ENCODE measurements around the gene TM9SF1. TPM values are rescaled to one million over a fixed set of nuclear protein-coding genes. Genes with fewer than 3 reads are reported as not detected.

TM9SF1 gene
- total RNA-seq, 1 donor from 2014 or later = 18.3 TPM

DNA sequence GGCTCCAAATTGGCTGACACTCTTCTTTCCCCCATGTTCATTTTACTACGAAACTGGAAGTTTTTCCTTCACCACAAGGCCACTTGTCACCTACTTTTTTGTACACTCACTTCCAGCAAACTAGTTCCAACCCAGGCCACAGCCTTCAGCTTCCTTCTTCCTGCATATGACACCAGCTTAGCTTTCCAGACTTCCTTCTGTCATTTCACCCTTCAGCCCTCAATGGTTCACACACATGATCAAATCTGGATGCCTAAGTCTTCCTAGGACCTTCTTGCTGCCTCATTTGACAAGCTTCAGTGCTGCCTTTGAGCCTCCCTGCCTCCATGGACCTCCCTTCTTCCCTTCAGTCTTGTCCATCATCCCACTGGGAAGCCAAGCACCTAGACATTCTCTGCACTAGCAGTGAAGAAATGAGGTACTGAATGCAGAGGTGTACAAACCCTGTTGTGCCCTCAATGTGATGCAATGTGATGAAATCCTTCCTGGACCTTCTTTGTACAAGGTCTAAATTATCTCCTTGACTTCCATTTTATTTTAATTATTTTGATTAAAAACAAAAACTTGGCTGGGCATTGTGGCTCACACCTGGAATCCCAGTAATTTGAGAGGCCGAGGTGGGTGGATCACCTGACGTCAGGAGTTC is 27.6 kb downstream of the TM9SF1 start:
- no peak overlapping the region for H3K27ac ChIP-seq (ENCODE audit: low read depth, low read length)
- H3K9ac ChIP-seq (ENCODE audit: low read depth in 1 of 3, low read length in 3 of 3) = no peak overlapping the region
- H3K9me3 ChIP-seq (ENCODE audit: control insufficient read depth in 3 of 3, low read length in 3 of 3) = no peaks in the 10 kb centered on the region
- H3K4me3 ChIP-seq (ENCODE audit: low read length in 3 of 3) = no peak overlapping the region
- peaks cover 39 to 47% (median 45%) of the 10 kb centered on the region in 3 donors for H3K36me3 ChIP-seq (ENCODE audit: control insufficient read depth in 3 of 3, insufficient read depth in 3 of 3, low read length in 3 of 3)
- peaks cover 0 to 22% (median 19%) of the 10 kb centered on the region in 3 donors for H3K27me3 ChIP-seq (ENCODE audit: control insufficient read depth in 3 of 3, insufficient read depth in 3 of 3, low read length in 3 of 3)
- peaks cover 13 to 17% (median 15%) of the 10 kb centered on the region in 3 donors for H3K4me1 ChIP-seq (ENCODE audit: control insufficient read depth in 3 of 3, insufficient read depth in 3 of 3, low read length in 3 of 3)

DNA sequence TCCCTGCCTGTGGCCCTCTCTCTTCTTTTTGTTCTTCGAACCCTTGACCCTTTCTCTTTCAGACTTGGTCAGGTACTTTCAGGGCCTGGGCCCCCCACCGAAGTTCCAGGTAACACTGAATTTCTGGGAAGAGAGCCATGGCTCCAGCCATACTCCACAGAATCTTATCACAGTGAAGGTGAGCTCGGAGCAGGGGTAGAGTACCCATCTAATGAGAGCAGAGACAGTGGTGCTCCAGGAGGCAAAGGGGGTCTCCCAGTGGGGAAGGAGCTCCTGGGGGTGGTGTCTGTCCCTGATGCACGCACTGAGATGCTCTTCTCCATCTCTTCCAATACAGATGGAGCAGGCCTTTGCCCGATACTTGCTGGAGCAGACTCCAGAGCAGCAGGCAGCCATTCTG is 29.5 kb downstream of the TM9SF1 start:
- H3K27me3 ChIP-seq (ENCODE audit: control insufficient read depth in 3 of 3, insufficient read depth in 3 of 3, low read length in 3 of 3) = peaks cover 0 to 7% (median 4%) of the 10 kb centered on the region in 3 donors
- peaks cover 19 to 26% (median 21%) of the 10 kb centered on the region in 3 donors for H3K4me1 ChIP-seq (ENCODE audit: control insufficient read depth in 3 of 3, insufficient read depth in 3 of 3, low read length in 3 of 3)
- H3K4me3 ChIP-seq (ENCODE audit: low read length in 3 of 3) = no peak overlapping the region
- no peak overlapping the region for H3K27ac ChIP-seq (ENCODE audit: low read depth, low read length)
- H3K36me3 ChIP-seq (ENCODE audit: control insufficient read depth in 3 of 3, insufficient read depth in 3 of 3, low read length in 3 of 3) = peaks cover 39 to 47% (median 45%) of the 10 kb centered on the region in 3 donors
- H3K9me3 ChIP-seq (ENCODE audit: control insufficient read depth in 3 of 3, low read length in 3 of 3) = no peaks in the 10 kb centered on the region
- H3K9ac ChIP-seq (ENCODE audit: low read depth in 1 of 3, low read length in 3 of 3) = no peak overlapping the region

DNA sequence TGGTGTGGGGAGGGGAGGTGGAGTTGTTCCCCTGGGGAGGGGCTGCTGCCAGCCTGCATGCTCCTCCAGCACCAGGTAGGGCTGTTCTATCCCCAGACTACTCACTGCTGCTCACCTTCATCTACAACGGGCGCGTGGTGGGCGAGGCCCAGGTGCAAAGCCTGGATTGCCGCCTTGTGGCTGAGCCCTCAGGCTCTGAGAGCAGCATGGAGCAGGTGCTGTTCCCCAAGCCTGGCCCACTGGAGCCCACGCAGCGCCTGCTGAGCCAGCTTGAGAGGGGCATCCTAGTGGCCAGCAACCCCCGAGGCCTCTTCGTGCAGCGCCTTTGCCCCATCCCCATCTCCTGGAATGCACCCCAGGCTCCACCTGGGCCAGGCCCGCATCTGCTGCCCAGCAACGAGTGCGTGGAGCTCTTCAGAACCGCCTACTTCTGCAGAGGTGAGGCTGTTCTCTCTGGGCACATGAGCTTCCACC is 30.7 kb downstream of the TM9SF1 start:
- Histone ChIP-seq H3K4me1 (ENCODE audit: control insufficient read depth in 3 of 3, insufficient read depth in 3 of 3, low read length in 3 of 3) (peaks cover 24 to 30% (median 25%) of the 10 kb centered on the region in 3 donors), H3K36me3 (ENCODE audit: control insufficient read depth in 3 of 3, insufficient read depth in 3 of 3, low read length in 3 of 3) (peaks cover 52 to 58% (median 56%) of the 10 kb centered on the region in 3 donors), H3K9ac (ENCODE audit: low read depth in 1 of 3, low read length in 3 of 3) (no peak overlapping the region), H3K4me3 (ENCODE audit: low read length in 3 of 3) (no peak overlapping the region), H3K27ac (ENCODE audit: low read depth, low read length) (no peak overlapping the region), H3K27me3 (ENCODE audit: control insufficient read depth in 3 of 3, insufficient read depth in 3 of 3, low read length in 3 of 3) (no peaks in the 10 kb centered on the region), H3K9me3 (ENCODE audit: control insufficient read depth in 3 of 3, low read length in 3 of 3) (no peaks in the 10 kb centered on the region)

DNA sequence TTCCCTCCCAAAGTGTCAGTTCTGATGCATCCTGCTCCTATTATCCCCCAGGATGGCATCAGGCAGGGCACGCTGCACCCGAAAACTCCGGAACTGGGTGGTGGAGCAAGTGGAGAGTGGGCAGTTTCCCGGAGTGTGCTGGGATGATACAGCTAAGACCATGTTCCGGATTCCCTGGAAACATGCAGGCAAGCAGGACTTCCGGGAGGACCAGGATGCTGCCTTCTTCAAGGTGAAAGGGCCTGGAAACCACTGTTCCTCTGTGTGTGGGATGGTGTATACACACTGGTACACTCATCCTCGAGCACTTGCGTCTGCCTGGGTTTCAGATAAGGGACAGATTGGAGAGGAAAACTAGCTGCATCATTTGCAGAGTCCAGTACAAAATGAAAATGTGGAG is 33.1 kb downstream of the TM9SF1 start:
- peak overlapping the region; percentile 88 for H3K27ac ChIP-seq (ENCODE audit: low read depth, low read length)
- H3K27me3 ChIP-seq (ENCODE audit: control insufficient read depth in 3 of 3, insufficient read depth in 3 of 3, low read length in 3 of 3) = no peaks in the 10 kb centered on the region
- H3K4me3 ChIP-seq (ENCODE audit: low read length in 3 of 3) = peak overlapping the region; percentile 84 to 92 (median 90)
- H3K9ac ChIP-seq (ENCODE audit: low read depth in 1 of 3, low read length in 3 of 3) = peak overlapping the region in 2 of 3 donors; percentile 80 to 93
- peaks cover 24 to 30% (median 25%) of the 10 kb centered on the region in 3 donors for H3K4me1 ChIP-seq (ENCODE audit: control insufficient read depth in 3 of 3, insufficient read depth in 3 of 3, low read length in 3 of 3)
- no peaks in the 10 kb centered on the region for H3K9me3 ChIP-seq (ENCODE audit: control insufficient read depth in 3 of 3, low read length in 3 of 3)
- peaks cover 61 to 67% (median 67%) of the 10 kb centered on the region in 3 donors for H3K36me3 ChIP-seq (ENCODE audit: control insufficient read depth in 3 of 3, insufficient read depth in 3 of 3, low read length in 3 of 3)

DNA sequence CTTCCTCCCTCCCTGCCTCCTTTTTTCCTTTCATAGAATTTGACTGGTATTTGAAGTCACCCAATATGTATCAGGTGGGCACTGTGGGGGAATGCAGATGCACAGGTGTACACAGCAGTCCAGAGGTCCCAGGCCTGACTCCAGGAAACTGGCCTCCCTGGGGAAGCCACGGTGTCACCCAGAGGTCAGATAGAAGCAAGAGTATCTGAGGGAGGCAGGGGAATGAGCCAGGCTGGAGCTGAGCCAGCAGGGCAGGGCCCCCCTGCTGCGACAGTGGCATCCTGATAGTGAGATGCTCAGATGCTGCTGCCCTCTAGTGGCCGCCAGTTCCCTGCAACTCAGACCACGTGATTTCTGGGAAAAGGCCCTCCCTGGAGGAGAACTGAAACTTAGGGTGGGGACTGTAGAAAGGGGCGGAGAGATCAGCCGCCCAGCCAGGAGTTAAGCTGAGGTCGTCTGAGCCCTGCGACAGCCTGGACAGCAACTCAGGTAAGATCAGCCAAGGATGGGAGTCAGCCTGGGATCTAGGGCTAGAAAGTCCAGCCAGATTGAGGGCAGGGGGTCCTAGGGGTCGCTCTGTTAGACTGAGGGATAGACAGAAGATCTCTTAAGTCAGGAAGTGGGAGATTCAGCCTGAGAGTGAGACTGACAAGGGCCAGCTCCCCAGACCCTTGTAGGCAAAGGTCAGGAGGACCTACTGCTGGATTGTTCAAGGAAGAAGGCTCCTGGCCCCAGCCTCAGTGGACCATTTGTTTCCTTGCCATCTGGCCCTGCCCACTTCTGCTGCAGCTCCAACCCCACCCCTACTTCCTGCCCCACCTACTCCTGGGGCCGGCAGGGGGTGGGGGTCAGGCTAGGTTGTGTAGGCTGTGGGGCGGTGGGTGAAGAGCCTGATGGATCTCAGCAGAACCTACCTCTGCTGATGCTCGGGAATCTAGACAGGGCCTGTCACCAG is 34.1 kb downstream of the TM9SF1 start, which contains the start of gene IRF9:
Gene IRF9 (plus strand): TSS at position 416 of the 955 bp plus-strand sequence. CDS start 880 bp downstream, outside the sequence.
- peak within 1 kb of the TSS; percentile 88 for H3K27ac ChIP-seq (ENCODE audit: low read depth, low read length)
- peaks cover 64 to 68% (median 65%) of the 10 kb centered on the region in 3 donors for H3K36me3 ChIP-seq (ENCODE audit: control insufficient read depth in 3 of 3, insufficient read depth in 3 of 3, low read length in 3 of 3)
- H3K9me3 ChIP-seq (ENCODE audit: control insufficient read depth in 3 of 3, low read length in 3 of 3) = no peaks in the 10 kb centered on the region
- no peaks in the 10 kb centered on the region for H3K27me3 ChIP-seq (ENCODE audit: control insufficient read depth in 3 of 3, insufficient read depth in 3 of 3, low read length in 3 of 3)
- peak within 1 kb of the TSS; percentile 80 to 93 (median 91) for H3K9ac ChIP-seq (ENCODE audit: low read depth in 1 of 3, low read length in 3 of 3)
- peak within 1 kb of the TSS; percentile 84 to 92 (median 90) for H3K4me3 ChIP-seq (ENCODE audit: low read length in 3 of 3)
- peaks cover 24 to 30% (median 25%) of the 10 kb centered on the region in 3 donors for H3K4me1 ChIP-seq (ENCODE audit: control insufficient read depth in 3 of 3, insufficient read depth in 3 of 3, low read length in 3 of 3)

DNA sequence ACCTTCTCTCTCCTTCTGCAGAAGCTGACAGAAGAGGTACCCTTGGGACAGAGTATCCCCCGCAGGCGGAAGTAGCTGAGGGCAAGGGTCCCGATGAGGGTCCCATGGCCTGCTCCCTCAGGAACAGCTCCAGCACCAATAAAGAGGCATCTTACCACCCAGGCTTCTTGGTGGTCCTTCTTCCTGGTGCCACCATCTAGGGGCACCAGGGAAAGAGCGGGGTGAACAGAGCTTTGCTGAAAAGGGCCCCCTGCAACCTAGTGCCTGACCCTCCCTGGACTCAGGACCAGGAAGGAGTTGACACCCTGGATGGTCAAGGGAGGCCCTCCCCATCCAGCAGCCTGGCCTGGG is 34.8 kb downstream of the TM9SF1 start:
- peak overlapping the region in 1 of 3 donors; percentile 54 for H3K9ac ChIP-seq (ENCODE audit: low read depth in 1 of 3, low read length in 3 of 3)
- no peaks in the 10 kb centered on the region for H3K27me3 ChIP-seq (ENCODE audit: control insufficient read depth in 3 of 3, insufficient read depth in 3 of 3, low read length in 3 of 3)
- no peaks in the 10 kb centered on the region for H3K9me3 ChIP-seq (ENCODE audit: control insufficient read depth in 3 of 3, low read length in 3 of 3)
- H3K27ac ChIP-seq (ENCODE audit: low read depth, low read length) = peak overlapping the region; percentile 88
- peaks cover 64 to 68% (median 65%) of the 10 kb centered on the region in 3 donors for H3K36me3 ChIP-seq (ENCODE audit: control insufficient read depth in 3 of 3, insufficient read depth in 3 of 3, low read length in 3 of 3)
- H3K4me3 ChIP-seq (ENCODE audit: low read length in 3 of 3) = no peak overlapping the region
- peaks cover 24 to 30% (median 25%) of the 10 kb centered on the region in 3 donors for H3K4me1 ChIP-seq (ENCODE audit: control insufficient read depth in 3 of 3, insufficient read depth in 3 of 3, low read length in 3 of 3)

DNA sequence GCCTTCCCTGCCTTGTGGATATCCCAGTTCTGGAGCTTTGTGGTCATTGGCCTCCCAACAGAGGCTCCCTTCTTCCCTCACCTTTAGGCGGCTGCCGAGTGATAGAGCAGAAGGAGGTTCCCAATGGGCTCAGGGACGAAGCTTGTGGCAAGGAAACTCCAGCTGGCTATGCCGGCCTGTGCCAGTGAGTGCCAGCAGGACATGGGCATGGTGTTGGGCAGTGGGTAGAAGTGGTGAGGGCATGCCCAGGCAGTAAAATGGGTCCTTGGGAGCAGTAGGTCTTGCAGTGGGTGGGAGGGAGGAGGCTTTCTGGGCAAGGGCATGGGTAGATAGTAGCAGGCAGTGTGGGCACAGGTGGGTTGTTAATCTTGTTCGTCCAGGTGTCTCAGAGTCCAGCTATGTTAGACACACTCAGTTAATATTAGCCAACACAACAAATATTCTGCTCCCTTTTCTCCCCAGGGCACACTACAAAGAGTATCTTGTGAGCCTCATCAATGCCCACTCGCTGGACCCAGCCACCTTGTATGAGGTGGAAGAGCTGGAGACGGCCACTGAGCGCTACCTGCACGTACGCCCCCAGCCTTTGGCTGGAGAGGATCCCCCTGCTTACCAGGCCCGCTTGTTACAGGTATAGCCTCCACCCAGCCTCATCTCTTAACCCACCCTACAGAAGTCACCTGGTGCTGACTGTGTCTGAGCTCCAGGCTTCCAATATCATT is 35.3 kb downstream of the TM9SF1 start:
- Histone ChIP-seq H3K9ac (ENCODE audit: low read depth in 1 of 3, low read length in 3 of 3) (peak overlapping the region in 1 of 3 donors; percentile 40), H3K27ac (ENCODE audit: low read depth, low read length) (peak overlapping the region; percentile 88), H3K4me1 (ENCODE audit: control insufficient read depth in 3 of 3, insufficient read depth in 3 of 3, low read length in 3 of 3) (peaks cover 24 to 34% (median 25%) of the 10 kb centered on the region in 3 donors), H3K9me3 (ENCODE audit: control insufficient read depth in 3 of 3, low read length in 3 of 3) (no peaks in the 10 kb centered on the region), H3K27me3 (ENCODE audit: control insufficient read depth in 3 of 3, insufficient read depth in 3 of 3, low read length in 3 of 3) (no peaks in the 10 kb centered on the region), H3K36me3 (ENCODE audit: control insufficient read depth in 3 of 3, insufficient read depth in 3 of 3, low read length in 3 of 3) (peaks cover 64 to 68% (median 65%) of the 10 kb centered on the region in 3 donors), H3K4me3 (ENCODE audit: low read length in 3 of 3) (no peak overlapping the region)

DNA sequence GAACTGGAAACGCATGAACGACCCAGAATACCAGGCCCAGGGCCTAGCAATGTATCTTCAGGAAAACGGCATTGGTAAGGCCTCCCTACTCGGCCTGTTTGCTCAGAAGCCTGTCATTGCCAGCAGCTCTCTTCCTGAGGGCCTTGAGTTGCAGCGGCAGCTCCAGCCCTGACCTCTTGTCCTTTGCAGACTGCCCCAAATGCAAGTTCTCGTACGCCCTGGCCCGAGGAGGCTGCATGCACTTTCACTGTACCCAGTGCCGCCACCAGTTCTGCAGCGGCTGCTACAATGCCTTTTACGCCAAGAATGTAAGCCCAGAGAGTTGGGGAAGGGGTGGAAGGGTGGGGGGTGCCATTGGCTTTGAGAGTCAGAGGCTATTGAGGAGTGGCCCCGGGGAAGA is 37.9 kb downstream of the TM9SF1 start:
- Histone ChIP-seq H3K4me1 (ENCODE audit: control insufficient read depth in 3 of 3, insufficient read depth in 3 of 3, low read length in 3 of 3) (peaks cover 14 to 25% (median 18%) of the 10 kb centered on the region in 3 donors), H3K9ac (ENCODE audit: low read depth in 1 of 3, low read length in 3 of 3) (no peak overlapping the region), H3K4me3 (ENCODE audit: low read length in 3 of 3) (no peak overlapping the region), H3K9me3 (ENCODE audit: control insufficient read depth in 3 of 3, low read length in 3 of 3) (no peaks in the 10 kb centered on the region), H3K36me3 (ENCODE audit: control insufficient read depth in 3 of 3, insufficient read depth in 3 of 3, low read length in 3 of 3) (peaks cover 49 to 57% (median 54%) of the 10 kb centered on the region in 3 donors), H3K27ac (ENCODE audit: low read depth, low read length) (no peak overlapping the region), H3K27me3 (ENCODE audit: control insufficient read depth in 3 of 3, insufficient read depth in 3 of 3, low read length in 3 of 3) (no peaks in the 10 kb centered on the region)

DNA sequence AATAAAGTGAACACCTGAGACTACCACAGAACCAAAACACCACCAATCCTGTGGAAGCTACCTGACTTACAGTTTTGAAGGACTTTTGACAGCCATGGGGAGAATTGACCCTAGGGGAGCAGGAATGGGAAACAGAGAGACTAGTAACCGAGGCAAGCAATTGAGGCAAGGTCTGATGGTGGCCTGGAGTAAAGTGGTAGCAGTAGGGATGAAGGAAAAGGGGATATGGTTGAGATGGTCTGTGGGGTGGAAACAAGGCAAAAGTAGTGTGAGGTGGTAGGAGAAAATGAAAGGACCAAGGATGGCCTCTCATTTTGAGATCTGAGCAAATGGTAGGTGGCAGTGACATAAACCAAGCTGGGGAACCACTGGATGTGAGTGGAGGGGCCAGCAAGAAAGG is 38.4 kb downstream of the TM9SF1 start:
- Histone ChIP-seq H3K36me3 (ENCODE audit: control insufficient read depth in 3 of 3, insufficient read depth in 3 of 3, low read length in 3 of 3) (peaks cover 53 to 61% (median 57%) of the 10 kb centered on the region in 3 donors), H3K9ac (ENCODE audit: low read depth in 1 of 3, low read length in 3 of 3) (peak overlapping the region in 1 of 3 donors; percentile 27), H3K27me3 (ENCODE audit: control insufficient read depth in 3 of 3, insufficient read depth in 3 of 3, low read length in 3 of 3) (no peaks in the 10 kb centered on the region), H3K4me1 (ENCODE audit: control insufficient read depth in 3 of 3, insufficient read depth in 3 of 3, low read length in 3 of 3) (peaks cover 12 to 20% (median 13%) of the 10 kb centered on the region in 3 donors), H3K4me3 (ENCODE audit: low read length in 3 of 3) (no peak overlapping the region), H3K9me3 (ENCODE audit: control insufficient read depth in 3 of 3, low read length in 3 of 3) (no peaks in the 10 kb centered on the region), H3K27ac (ENCODE audit: low read depth, low read length) (no peak overlapping the region)
